PC-9 (cell line): ENCODE data around the gene CDC16. TPM values are rescaled to one million over a fixed set of nuclear protein-coding genes. Genes with fewer than 3 reads are reported as not detected.

Experiments
- BruUV-seq: library from RNA; stranded (reverse); fragments of 400-500 nt; replicated peaks from 2 replicates; lab custom pipeline; 2021; lab: Mats Ljungman, UMichigan
- CTCF ChIA-PET: fragments of 300-600 bp; sonication (Branson Sonifier 250); formaldehyde crosslinking; loops from one replicate; lab custom pipeline; 2022; ENCODE audit warnings: antibody characterized with exemption; lab: Charles Lee
- POLR2A ChIA-PET: fragments of 300-600 bp; sonication (Branson Sonifier 250); formaldehyde crosslinking; loops from one replicate; lab custom pipeline; 2022; ENCODE audit warnings: antibody characterized with exemption; ENCODE audit not compliant: unreplicated experiment; lab: Charles Lee
- DNase-seq, 2 experiments: peaks; one replicate each; pipeline versions ENCODE4 v3.0.0 to v3.0.0-alpha.2; 2015 to 2022; ENCODE audit warnings: mixed read lengths in 1 of 2
- H2AFZ ChIP-seq: fragments of 200-600 bp; sonication (generic); 2 replicates; pipeline ENCODE4 v1.8.1; 2017; ENCODE audit warnings: antibody characterized with exemption
- H3F3A ChIP-seq: fragments of 200-600 bp; sonication (generic); 2 replicates; pipeline ENCODE4 v1.8.1; 2017; ENCODE audit warnings: antibody characterized with exemption, mild to moderate bottlenecking, low read depth; ENCODE audit not compliant: insufficient read depth
- H3K27ac ChIP-seq: fragments of 200-600 bp; sonication (generic); 2 replicates; pipeline ENCODE4 v1.6.1; 2016; ENCODE audit warnings: mixed run types
- H3K27me3 ChIP-seq: fragments of 200-600 bp; sonication (generic); 2 replicates; pipeline ENCODE4 v1.6.1; 2016; ENCODE audit warnings: low read depth, mixed run types; ENCODE audit not compliant: insufficient read depth
- H3K36me3 ChIP-seq: fragments of 200-600 bp; sonication (generic); 2 replicates; pipeline ENCODE4 v1.6.1; 2016; ENCODE audit warnings: low read depth, mixed run types
- H3K4me1 ChIP-seq: fragments of 200-600 bp; sonication (generic); replicated peaks from 2 replicates; pipeline ENCODE4 v1.6.1; 2016; ENCODE audit warnings: mixed run types; ENCODE audit not compliant: insufficient read depth
- H3K4me2 ChIP-seq: fragments of 200-600 bp; sonication (generic); 2 replicates; pipeline ENCODE4 v1.6.1; 2017; ENCODE audit warnings: mixed run types
- H3K4me3 ChIP-seq: fragments of 200-600 bp; sonication (generic); 2 replicates; pipeline ENCODE4 v1.6.1; 2016; ENCODE audit warnings: mixed run types
- H3K79me2 ChIP-seq: fragments of 200-600 bp; sonication (generic); 2 replicates; pipeline ENCODE4 v1.6.1; 2017; ENCODE audit warnings: low read depth, mixed run types
- H3K9me2 ChIP-seq: fragments of 200-600 bp; sonication (generic); 2 replicates; pipeline ENCODE4 v1.8.1; 2017; ENCODE audit warnings: mild to moderate bottlenecking; ENCODE audit not compliant: insufficient read depth
- H3K9me3 ChIP-seq: fragments of 200-600 bp; sonication (generic); 2 replicates; pipeline ENCODE4 v1.8.1; 2016; ENCODE audit warnings: low read depth; ENCODE audit not compliant: insufficient read depth
- H4K20me1 ChIP-seq: fragments of 200-600 bp; sonication (generic); 2 replicates; pipeline ENCODE4 v1.8.1; 2017; ENCODE audit not compliant: insufficient read depth
- EZH2 ChIP-seq: fragments of 200-600 bp; sonication (generic); IDR thresholded peaks from 2 replicates; pipeline ENCODE4 v1.8.0; 2017; ENCODE audit warnings: antibody characterized with exemption, low read depth
- intact Hi-C: fragments of 100-400 bp; cut with micrococcal nuclease; formaldehyde crosslinking; loops from one replicate; pipeline ENCODE4 v1.10.0; 2022; ENCODE audit not compliant: unreplicated experiment
- total RNA-seq: library from RNA; stranded (reverse); gene quantifications from 2 replicates; pipeline ENCODE4 v1.2.3, GENCODE V29; 2021
- TF ChIP-seq, protein P1 (sequence below): fragments of 200-600 bp; sonication (generic); conservative IDR thresholded peaks from 2 replicates; pipeline ENCODE4 v1.6.1; 2017; ENCODE audit warnings: mixed run types, antibody characterized with exemption, mild to moderate bottlenecking, moderate library complexity

CDC16 gene
- total RNA-seq, 1 experiment from 2014 or later: 56.8 TPM

- TF ChIP-seq, protein P1, sequence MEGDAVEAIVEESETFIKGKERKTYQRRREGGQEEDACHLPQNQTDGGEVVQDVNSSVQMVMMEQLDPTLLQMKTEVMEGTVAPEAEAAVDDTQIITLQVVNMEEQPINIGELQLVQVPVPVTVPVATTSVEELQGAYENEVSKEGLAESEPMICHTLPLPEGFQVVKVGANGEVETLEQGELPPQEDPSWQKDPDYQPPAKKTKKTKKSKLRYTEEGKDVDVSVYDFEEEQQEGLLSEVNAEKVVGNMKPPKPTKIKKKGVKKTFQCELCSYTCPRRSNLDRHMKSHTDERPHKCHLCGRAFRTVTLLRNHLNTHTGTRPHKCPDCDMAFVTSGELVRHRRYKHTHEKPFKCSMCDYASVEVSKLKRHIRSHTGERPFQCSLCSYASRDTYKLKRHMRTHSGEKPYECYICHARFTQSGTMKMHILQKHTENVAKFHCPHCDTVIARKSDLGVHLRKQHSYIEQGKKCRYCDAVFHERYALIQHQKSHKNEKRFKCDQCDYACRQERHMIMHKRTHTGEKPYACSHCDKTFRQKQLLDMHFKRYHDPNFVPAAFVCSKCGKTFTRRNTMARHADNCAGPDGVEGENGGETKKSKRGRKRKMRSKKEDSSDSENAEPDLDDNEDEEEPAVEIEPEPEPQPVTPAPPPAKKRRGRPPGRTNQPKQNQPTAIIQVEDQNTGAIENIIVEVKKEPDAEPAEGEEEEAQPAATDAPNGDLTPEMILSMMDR: no peak
- no peak for TF ChIP-seq EZH2
- H3K27me3 ChIP-seq: no peaks in the 10 kb centered on the region
- no peak for DNase-seq
- CTCF ChIA-PET: no interaction called here
- H3K4me1 ChIP-seq: no peaks in the 10 kb centered on the region
- H3K9me2 ChIP-seq: no peaks in the 10 kb centered on the region
- no peaks in the 10 kb centered on the region for H3K9me3 ChIP-seq
- no peaks in the 10 kb centered on the region for H4K20me1 ChIP-seq
- BruUV-seq: no TSS peak
- intact Hi-C loops: no loop called here
- no peak overlapping the region for H2AFZ ChIP-seq
- no peak overlapping the region for H3K4me3 ChIP-seq
- peaks cover 79% of the 10 kb centered on the region for H3K36me3 ChIP-seq
- no peak overlapping the region for H3K4me2 ChIP-seq
- H3K79me2 ChIP-seq: no peaks in the 10 kb centered on the region
- no peak overlapping the region for H3K27ac ChIP-seq
- no peaks in the 10 kb centered on the region for H3F3A ChIP-seq
- POLR2A ChIA-PET: interaction anchor here (0.5 kb wide), 1 partner anchor 8 kb away, joined by 4 read pairs; no protein-coding TSS in a partner anchor
These were observed 24.7 kb downstream of the CDC16 start for GRCh38 chr13:114259374-114259773.

DNA sequence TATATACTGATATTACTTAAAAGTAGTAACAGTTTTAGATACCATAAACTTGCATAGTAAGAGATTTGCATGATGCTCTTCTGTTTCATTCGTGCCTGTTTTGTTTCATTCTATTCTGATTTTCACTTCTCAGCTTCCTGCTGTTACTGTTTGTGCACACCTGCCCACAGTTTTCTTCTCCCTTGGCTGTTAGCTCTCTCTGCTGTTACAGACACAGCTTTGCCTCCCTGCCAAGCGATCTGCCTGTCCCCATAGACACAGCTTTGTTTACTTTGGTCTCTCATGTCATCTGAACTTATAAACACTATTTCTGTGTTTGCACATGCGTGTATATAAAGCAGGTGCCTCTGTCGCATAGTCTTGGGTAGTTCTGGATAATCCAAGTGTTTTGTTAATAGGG, 25.3 kb downstream of the CDC16 start:
- Histone ChIP-seq H3K4me1 (no peaks in the 10 kb centered on the region), H4K20me1 (no peaks in the 10 kb centered on the region), H2AFZ (no peak overlapping the region), H3K79me2 (no peaks in the 10 kb centered on the region), H3K4me2 (no peak overlapping the region), H3K9me2 (no peaks in the 10 kb centered on the region), H3F3A (no peaks in the 10 kb centered on the region), H3K9me3 (no peaks in the 10 kb centered on the region), H3K4me3 (no peak overlapping the region), H3K27me3 (no peaks in the 10 kb centered on the region), H3K36me3 (peaks cover 80% of the 10 kb centered on the region), H3K27ac (no peak overlapping the region)
- no peak for DNase-seq
- POLR2A ChIA-PET: no interaction called here
- CTCF ChIA-PET: no interaction called here
- TF ChIP-seq, protein P1: no peak
- TF ChIP-seq EZH2: no peak
- intact Hi-C loops: no loop called here
- BruUV-seq: no TSS peak

DNA sequence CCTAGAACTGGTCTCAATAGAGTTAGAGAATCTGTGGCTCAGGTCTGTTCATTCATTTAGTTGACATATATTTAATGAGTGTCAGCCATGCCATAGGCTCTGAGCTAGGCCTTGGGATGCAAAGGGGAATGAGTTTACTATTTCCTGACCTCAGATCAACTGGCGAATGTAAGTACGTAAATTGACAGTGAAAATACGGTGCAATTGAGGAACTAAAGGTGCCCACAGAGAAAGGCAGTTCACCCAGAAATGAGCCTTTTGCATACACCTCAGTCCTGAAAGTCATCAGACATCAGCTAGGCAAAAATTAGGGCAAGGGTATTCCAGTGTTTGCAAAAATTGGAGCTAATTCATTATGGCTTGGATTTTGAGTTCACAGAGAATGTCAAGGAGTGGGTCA, 26.1 kb downstream of the CDC16 start:
- no peak for DNase-seq
- ChIA-PET POLR2A (no interaction called here), CTCF (no interaction called here)
- H2AFZ ChIP-seq: no peak overlapping the region
- no peaks in the 10 kb centered on the region for H3K9me3 ChIP-seq
- no peaks in the 10 kb centered on the region for H3K4me1 ChIP-seq
- no peaks in the 10 kb centered on the region for H3K79me2 ChIP-seq
- no peaks in the 10 kb centered on the region for H4K20me1 ChIP-seq
- H3F3A ChIP-seq: no peaks in the 10 kb centered on the region
- no TSS peak for BruUV-seq
- H3K4me3 ChIP-seq: no peak overlapping the region
- no peak overlapping the region for H3K27ac ChIP-seq
- no peak overlapping the region for H3K4me2 ChIP-seq
- intact Hi-C loops: no loop called here
- no peak for TF ChIP-seq EZH2
- TF ChIP-seq, protein P1: no peak
- H3K27me3 ChIP-seq: no peaks in the 10 kb centered on the region
- H3K36me3 ChIP-seq: peaks cover 81% of the 10 kb centered on the region
- H3K9me2 ChIP-seq: no peaks in the 10 kb centered on the region
